GM10266 (cell line): ENCODE measurements around the gene ITPR1.

ENCODE experiments used
- DNase-seq: peaks from one replicate; pipeline ENCODE4 v3.0.0; 2012; ENCODE audit errors: extremely low spot score
- CTCF ChIP-seq: IDR thresholded peaks from 2 replicates; pipeline ENCODE4 v1.5.1; 2012; ENCODE audit warnings: mild to moderate bottlenecking, low read depth; ENCODE audit not compliant: control insufficient read depth, insufficient read depth; ENCODE audit errors: missing control alignments

ITPR1 gene

GRCh38 chr3:4472312-4472711 is 20.8 kb upstream of the ITPR1 start:
- no peak for TF ChIP-seq CTCF
- DNase-seq, result no peak

- no peak for DNase-seq
- no peak for TF ChIP-seq CTCF
These were observed 20.4 kb upstream of the ITPR1 start for GRCh38 chr3:4472766-4473165.

- TF ChIP-seq CTCF, result no peak
- no peak for DNase-seq
These were observed 18.3 kb upstream of the ITPR1 start for GRCh38 chr3:4474683-4475490.

GRCh38 chr3:4475804-4476203 is 17.3 kb upstream of the ITPR1 start:
- DNase-seq, result no peak
- TF ChIP-seq CTCF, result no peak

- no peak for TF ChIP-seq CTCF
- no peak for DNase-seq
These were observed 16.7 kb upstream of the ITPR1 start for GRCh38 chr3:4476496-4476895.

- no peak for TF ChIP-seq CTCF
- DNase-seq, result no peak
These were observed 14.9 kb upstream of the ITPR1 start for GRCh38 chr3:4478261-4478660.

- no peak for DNase-seq
- no peak for TF ChIP-seq CTCF
These were observed 1.3 kb upstream of the ITPR1 start for GRCh38 chr3:4491855-4492207.
